GM18526 (cell line): ENCODE results near the gene SEMA6A.

Source experiments
- POLR2A ChIP-seq: IDR thresholded peaks from 3 replicates; pipeline ENCODE4 v1.6.1; 2011; ENCODE audit not compliant: insufficient read length; ENCODE audit errors: extremely low read depth

Gene SEMA6A

DNA sequence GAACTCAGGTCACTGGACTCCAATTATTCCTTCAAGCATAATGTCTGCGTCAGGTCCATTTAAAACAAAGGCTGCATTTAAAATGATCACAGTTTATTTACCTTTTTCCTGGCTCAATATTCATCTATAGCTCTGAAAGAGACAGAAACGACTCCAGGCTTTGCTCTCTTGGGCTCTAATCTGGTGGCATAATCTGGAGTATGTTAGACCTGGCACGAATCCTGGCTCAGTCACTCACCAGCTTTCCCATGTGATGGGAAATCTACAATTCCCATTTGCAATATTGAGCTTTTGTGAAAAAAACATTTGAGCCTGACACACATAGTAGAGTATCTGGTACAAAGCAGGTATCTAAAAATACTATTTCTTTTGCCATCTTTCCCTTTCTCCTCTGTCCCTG lies 155.8 kb downstream of the SEMA6A start:
- TF ChIP-seq POLR2A: no peak

DNA sequence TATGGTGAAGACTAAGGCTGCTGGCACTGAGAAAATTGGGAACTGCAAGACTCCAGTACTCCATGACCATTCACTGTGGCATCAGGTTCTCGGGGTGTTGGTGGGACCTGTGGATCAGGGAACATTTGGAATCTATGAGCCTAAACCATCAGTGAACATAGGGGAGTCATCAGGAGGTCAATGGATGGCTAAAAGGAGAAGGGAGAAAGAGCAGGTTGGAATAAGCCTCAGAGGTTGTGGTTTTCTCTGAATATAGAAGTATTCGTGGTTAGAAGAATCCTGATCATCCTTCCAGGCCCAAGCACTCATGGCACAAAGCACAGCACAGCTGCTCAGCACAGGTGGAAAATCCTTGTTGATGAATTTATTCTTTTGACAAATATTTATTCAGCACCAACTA lies 156.6 kb downstream of the SEMA6A start:
- no peak for TF ChIP-seq POLR2A

GRCh38 chr5:116415989-116416388 lies 158.6 kb downstream of the SEMA6A start:
- no peak for TF ChIP-seq POLR2A

DNA sequence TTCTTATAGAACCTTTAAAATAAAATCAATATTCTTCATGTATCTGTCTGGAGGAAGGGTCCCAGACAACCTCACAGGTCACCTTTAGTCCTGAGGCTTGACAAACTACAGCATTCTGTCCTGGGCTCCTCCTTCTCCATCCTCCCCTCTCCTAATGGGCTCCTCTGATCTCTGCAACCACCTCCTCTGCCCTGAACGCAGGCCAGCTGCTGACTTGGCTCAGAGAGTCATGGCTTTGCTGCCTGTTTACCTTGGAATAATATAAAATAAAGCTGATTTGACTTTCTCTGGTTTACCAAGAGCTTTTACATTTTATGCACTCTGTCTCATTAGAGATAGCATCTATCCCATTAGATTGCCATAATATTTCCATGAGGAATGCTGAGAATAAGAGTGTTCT lies 159.4 kb downstream of the SEMA6A start:
- no peak for TF ChIP-seq POLR2A

- no peak for TF ChIP-seq POLR2A
Measured at GRCh38 chr5:116411101-116411571, 163.5 kb downstream of the SEMA6A start.

GRCh38 chr5:116410336-116410890 lies 164.2 kb downstream of the SEMA6A start:
- TF ChIP-seq POLR2A: no peak

DNA sequence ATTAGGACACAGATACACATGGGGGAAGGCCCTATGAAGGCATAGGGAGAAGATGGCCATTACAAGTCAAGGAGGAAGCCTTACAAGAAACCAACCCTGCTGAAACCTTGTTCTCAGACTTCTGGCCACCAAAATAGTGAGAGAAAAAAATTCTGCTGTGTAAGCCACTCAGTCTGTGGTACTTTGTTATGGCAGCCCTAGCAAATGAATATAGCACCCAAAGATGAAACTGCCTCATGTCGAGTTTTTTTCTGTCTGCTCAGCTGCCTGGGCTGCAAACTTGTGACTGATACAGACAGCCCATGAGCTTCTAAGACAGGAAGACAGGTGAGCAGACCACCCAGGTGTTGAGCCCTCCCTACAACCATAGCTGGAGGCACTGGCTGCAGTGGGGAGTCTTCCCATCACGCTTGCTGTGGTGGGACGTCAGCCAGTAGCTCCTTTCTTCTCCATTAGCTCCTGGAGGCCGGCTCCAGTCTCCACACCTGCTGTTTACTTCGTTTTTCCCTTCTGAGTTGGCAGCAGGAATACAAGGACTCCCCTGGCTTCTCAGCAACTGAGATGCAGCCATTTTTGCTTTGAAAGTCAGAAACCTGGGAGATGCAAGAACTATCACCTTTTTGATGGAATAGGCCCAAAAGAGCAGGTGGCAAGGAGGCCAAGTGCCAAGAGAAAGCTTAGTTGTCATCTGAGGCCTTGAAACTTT lies 164.9 kb downstream of the SEMA6A start:
- no peak for TF ChIP-seq POLR2A

- TF ChIP-seq POLR2A: no peak
Measured at GRCh38 chr5:116406306-116407041, 168.1 kb downstream of the SEMA6A start.

GRCh38 chr5:116404792-116405191 lies 169.8 kb downstream of the SEMA6A start:
- no peak for TF ChIP-seq POLR2A

GRCh38 chr5:116404016-116404415 lies 170.6 kb downstream of the SEMA6A start:
- TF ChIP-seq POLR2A: no peak

- no peak for TF ChIP-seq POLR2A
Measured at GRCh38 chr5:116402235-116402634, 172.4 kb downstream of the SEMA6A start.

DNA sequence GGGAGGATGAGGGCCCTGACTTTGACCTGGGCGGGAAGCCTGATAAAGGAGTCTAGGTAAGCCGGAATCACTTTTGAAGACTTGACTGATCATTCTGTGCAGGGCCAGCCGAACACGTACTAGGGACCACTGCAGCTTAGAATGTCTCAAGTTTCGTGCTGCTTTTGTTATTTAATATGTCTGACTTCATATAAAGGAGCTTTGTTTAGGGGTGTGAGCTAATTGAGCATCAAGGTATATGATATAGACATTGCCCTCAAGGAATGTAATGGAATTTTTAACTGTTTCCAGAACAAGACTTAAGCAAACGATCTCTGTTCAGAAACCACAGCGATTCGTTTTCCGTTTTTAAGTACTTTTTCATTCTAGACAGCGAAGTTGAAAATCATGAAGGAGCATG lies 173.0 kb downstream of the SEMA6A start:
- no peak for TF ChIP-seq POLR2A

DNA sequence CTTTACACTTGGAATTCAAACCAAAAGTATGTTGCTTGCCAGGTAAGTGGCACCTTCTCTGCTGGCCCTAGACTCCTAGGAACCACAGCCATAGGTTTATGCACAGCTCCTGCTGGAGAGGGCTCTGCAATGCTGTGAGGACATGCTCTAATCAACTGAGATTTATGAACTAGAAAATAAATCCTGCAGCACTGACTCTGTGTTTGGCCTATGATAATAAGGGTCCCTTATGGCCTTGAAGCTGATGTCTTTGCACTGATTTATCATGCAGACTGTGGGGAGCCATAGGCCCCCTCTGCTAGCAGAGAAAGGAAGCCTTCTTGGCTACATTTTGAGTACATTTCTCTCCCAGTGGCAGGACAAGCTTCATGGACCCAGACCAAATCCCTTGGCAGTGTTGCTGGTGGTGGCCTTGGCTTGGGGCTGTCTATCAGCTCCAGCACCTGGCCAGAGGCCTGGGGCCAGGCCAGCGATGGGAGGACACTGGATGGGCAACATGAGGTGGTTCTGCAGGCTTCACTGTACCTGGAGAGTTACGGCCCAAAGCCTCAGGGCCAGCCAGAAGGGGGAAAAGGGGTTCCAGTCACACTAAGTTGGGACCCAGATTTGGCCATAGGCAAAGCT lies 178.0 kb downstream of the SEMA6A start:
- TF ChIP-seq POLR2A: no peak

GRCh38 chr5:116395631-116396203 lies 178.9 kb downstream of the SEMA6A start:
- TF ChIP-seq POLR2A: no peak

DNA sequence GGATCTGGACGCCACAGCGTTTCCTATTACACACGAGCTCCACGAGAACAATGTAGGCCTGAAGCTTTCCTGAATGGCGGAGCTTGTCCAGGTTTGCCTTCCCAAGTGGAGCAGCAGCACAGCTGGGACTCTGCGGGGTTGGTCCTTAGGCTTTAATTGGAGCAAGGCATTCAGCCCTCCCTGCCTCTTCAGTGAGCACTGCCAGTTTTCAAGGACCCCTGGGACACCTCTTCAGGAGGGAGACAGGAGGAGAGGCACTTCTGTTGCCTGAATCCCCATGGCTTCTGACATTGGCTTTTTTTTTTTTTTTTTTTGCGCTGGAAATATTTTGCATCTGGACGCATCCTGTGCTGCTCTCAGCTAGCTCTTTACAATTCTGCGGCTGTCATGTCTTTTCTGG lies 179.4 kb downstream of the SEMA6A start:
- no peak for TF ChIP-seq POLR2A

DNA sequence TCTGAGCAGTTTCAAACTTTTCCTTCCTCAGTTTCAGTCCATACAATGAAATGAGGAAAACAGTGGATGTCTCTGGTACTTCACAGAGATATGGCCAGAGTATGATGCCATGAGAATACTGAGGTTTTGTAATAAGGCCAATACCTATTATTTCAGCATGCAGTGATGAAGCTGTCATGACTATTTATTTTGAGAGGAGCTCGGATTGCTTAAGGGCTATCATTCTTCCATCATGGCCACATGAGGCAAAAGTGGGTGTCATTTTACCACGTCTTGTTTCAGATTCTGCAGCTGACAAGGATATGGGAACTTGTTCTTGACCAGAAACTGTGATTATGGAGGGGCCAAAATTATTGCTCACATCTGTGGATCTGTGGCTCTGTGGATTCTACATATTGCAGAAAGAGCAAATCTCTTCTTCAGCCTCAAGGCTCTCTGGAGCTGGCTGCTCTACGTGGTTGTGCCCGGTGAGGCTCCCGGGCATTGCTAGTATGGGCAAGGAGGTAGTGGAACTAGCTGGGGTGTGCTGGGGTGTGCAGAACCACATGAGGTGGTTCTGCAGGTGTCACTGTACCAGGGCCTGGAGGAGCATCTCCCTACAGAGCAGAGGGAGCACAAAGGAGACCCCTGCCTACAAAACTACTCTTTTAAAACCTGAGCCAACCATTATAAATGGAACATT lies 180.3 kb downstream of the SEMA6A start:
- TF ChIP-seq POLR2A: no peak
